Mesothelial cell of epicardium (in vitro differentiated cells): ENCODE results near the gene CHL1. TPM values are rescaled to one million over a fixed set of nuclear protein-coding genes. Genes with fewer than 3 reads are reported as not detected.

Source experiments
- DNase-seq, 2 experiments: peaks; one replicate each; pipeline ENCODE4 v3.0.0; 2021; ENCODE audit warnings: low spot score in 2 of 2; ENCODE audit not compliant: unreplicated experiment in 2 of 2
- H3K27ac Mint-ChIP-seq: 2 replicates; pipeline ENCODE4 v1.8.0; 2021; ENCODE audit warnings: mixed read lengths
- H3K27me3 Mint-ChIP-seq: 2 replicates; pipeline ENCODE4 v1.8.0; 2021; ENCODE audit warnings: low read depth, mixed read lengths
- H3K36me3 Mint-ChIP-seq: 2 replicates; pipeline ENCODE4 v1.8.0; 2021; ENCODE audit warnings: mixed read lengths
- H3K4me1 Mint-ChIP-seq: 2 replicates; pipeline ENCODE4 v1.8.0; 2021; ENCODE audit warnings: mixed read lengths
- H3K4me3 Mint-ChIP-seq: 2 replicates; pipeline ENCODE4 v1.8.0; 2021; ENCODE audit warnings: mild to moderate bottlenecking, moderate library complexity, mixed read lengths
- H3K9me3 Mint-ChIP-seq: 2 replicates; pipeline ENCODE4 v1.8.0; 2021; ENCODE audit warnings: mixed read lengths
- total RNA-seq: library from RNA; stranded (reverse); gene quantifications from 3 replicates; pipeline ENCODE4 v1.2.1, GENCODE V29; 2021
- TF ChIP-seq, protein P1 (sequence below): fragments of 200-600 bp; sonication (generic); IDR thresholded peaks from one replicate; pipeline ENCODE4 v1.5.0; 2021; ENCODE audit warnings: antibody characterized with exemption; ENCODE audit not compliant: unreplicated experiment

CHL1 gene
- total RNA-seq, 1 donor from 2014 or later: not detected

DNA sequence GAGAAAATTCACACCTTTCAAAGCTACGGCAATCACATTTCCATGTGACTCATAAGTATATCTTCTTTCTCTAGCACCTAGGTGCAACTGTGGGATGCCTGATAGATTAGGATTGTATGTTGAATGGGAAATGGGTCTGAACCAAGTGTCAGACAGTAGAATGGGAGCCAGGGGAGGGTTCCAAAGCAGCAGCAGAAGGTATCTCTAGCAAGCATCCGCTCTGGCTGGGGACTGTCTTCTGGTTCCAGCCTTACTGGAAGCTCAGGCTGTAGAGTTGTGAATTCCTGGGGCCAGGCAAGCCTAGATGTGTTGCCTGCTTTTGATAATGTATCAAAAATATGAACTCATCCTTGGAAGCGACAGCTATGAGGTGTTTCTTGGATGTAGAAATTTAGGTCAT, 2.1 kb upstream of the CHL1 start:
- TF ChIP-seq, protein P1, sequence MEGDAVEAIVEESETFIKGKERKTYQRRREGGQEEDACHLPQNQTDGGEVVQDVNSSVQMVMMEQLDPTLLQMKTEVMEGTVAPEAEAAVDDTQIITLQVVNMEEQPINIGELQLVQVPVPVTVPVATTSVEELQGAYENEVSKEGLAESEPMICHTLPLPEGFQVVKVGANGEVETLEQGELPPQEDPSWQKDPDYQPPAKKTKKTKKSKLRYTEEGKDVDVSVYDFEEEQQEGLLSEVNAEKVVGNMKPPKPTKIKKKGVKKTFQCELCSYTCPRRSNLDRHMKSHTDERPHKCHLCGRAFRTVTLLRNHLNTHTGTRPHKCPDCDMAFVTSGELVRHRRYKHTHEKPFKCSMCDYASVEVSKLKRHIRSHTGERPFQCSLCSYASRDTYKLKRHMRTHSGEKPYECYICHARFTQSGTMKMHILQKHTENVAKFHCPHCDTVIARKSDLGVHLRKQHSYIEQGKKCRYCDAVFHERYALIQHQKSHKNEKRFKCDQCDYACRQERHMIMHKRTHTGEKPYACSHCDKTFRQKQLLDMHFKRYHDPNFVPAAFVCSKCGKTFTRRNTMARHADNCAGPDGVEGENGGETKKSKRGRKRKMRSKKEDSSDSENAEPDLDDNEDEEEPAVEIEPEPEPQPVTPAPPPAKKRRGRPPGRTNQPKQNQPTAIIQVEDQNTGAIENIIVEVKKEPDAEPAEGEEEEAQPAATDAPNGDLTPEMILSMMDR: no peak
- H3K4me1 Mint-ChIP-seq: peaks cover 7% of the 10 kb centered on the region
- no peaks in the 10 kb centered on the region for H3K9me3 Mint-ChIP-seq
- no peak overlapping the region for H3K4me3 Mint-ChIP-seq
- no peaks in the 10 kb centered on the region for H3K36me3 Mint-ChIP-seq
- peaks cover 82% of the 10 kb centered on the region for H3K27me3 Mint-ChIP-seq
- H3K27ac Mint-ChIP-seq: no peak overlapping the region
- no peak for DNase-seq

GRCh38 chr3:195666-196065, 897 bp upstream of the CHL1 start:
- peaks cover 88% of the 10 kb centered on the region for H3K27me3 Mint-ChIP-seq
- DNase-seq: no peak
- no peak overlapping the region for H3K4me3 Mint-ChIP-seq
- no peak overlapping the region for H3K27ac Mint-ChIP-seq
- H3K36me3 Mint-ChIP-seq: no peaks in the 10 kb centered on the region
- H3K9me3 Mint-ChIP-seq: no peaks in the 10 kb centered on the region
- peaks cover 7% of the 10 kb centered on the region for H3K4me1 Mint-ChIP-seq
- TF ChIP-seq, protein P1: no peak

- TF ChIP-seq, protein P1: no peak
- Mint-ChIP-seq H3K27me3 (peaks cover 90% of the 10 kb centered on the region), H3K36me3 (no peaks in the 10 kb centered on the region), H3K9me3 (no peaks in the 10 kb centered on the region), H3K4me1 (peaks cover 7% of the 10 kb centered on the region), H3K27ac (no peak overlapping the region), H3K4me3 (peak overlapping the region; percentile 68)
- DNase-seq: peak; percentile 19 to 40
Measured at GRCh38 chr3:197149-197827, 725 bp downstream of the CHL1 start.

GRCh38 chr3:197828-198491, 1.4 kb downstream of the CHL1 start:
- Mint-ChIP-seq H3K36me3 (no peaks in the 10 kb centered on the region), H3K9me3 (no peaks in the 10 kb centered on the region), H3K4me1 (peaks cover 7% of the 10 kb centered on the region), H3K4me3 (peak overlapping the region; percentile 68), H3K27ac (no peak overlapping the region), H3K27me3 (peaks cover 90% of the 10 kb centered on the region)
- TF ChIP-seq, protein P1: no peak
- peak in 1 of 2 experiments; percentile 39 for DNase-seq

GRCh38 chr3:199835-200234, 3.3 kb downstream of the CHL1 start:
- Mint-ChIP-seq H3K4me1 (peaks cover 7% of the 10 kb centered on the region), H3K4me3 (no peak overlapping the region), H3K27me3 (peaks cover 91% of the 10 kb centered on the region), H3K36me3 (no peaks in the 10 kb centered on the region), H3K9me3 (no peaks in the 10 kb centered on the region), H3K27ac (no peak overlapping the region)
- no peak for DNase-seq
- TF ChIP-seq, protein P1: no peak
